ENCODE results near the gene PARP15.
"Not testable (repeated sequence)": the region's sequence is repeated elsewhere in the genome, so short reads cannot be mapped to it uniquely, and the experiment has no call there.

The PARP15 gene

GRCh38 chr3:122665881-122666280 lies 88.4 kb downstream of the PARP15 start:
- no peak for DNase-seq (ENCODE audit: low read depth)

- no peak for DNase-seq (ENCODE audit: low read depth)
Measured at GRCh38 chr3:122668930-122669730, 91.7 kb downstream of the PARP15 start.

GRCh38 chr3:122671553-122671952 lies 94.1 kb downstream of the PARP15 start:
- DNase-seq (ENCODE audit: low read depth) = no peak

GRCh38 chr3:122674339-122674738 lies 96.9 kb downstream of the PARP15 start:
- DNase-seq (ENCODE audit: low read depth) = no peak

GRCh38 chr3:122676759-122677158 lies 99.3 kb downstream of the PARP15 start:
- no peak for DNase-seq (ENCODE audit: low read depth)

GRCh38 chr3:122677216-122677615 lies 99.8 kb downstream of the PARP15 start:
- no peak for DNase-seq (ENCODE audit: low read depth)

GRCh38 chr3:122678506-122678905 lies 101.1 kb downstream of the PARP15 start:
- DNase-seq (ENCODE audit: low read depth) = no peak

- peak; percentile 66 for DNase-seq (ENCODE audit: low read depth)
Measured at GRCh38 chr3:122679085-122679881, 101.8 kb downstream of the PARP15 start.

- no peak for DNase-seq (ENCODE audit: low read depth)
Measured at GRCh38 chr3:122679882-122680474, 102.5 kb downstream of the PARP15 start.

- peak; percentile 40 for DNase-seq (ENCODE audit: low read depth)
Measured at GRCh38 chr3:122680475-122681283, 103.2 kb downstream of the PARP15 start, which contains the start of gene PARP14. Gene PARP14, plus strand, starts transcription at chr3:122680839. Its CDS starts 45 bp downstream, at chr3:122680884.

- DNase-seq (ENCODE audit: low read depth) = no peak
Measured at GRCh38 chr3:122681284-122681973, 104.0 kb downstream of the PARP15 start.

GRCh38 chr3:122681974-122682409 lies 104.5 kb downstream of the PARP15 start:
- no peak for DNase-seq (ENCODE audit: low read depth)

GRCh38 chr3:122682778-122683411 lies 105.4 kb downstream of the PARP15 start:
- DNase-seq (ENCODE audit: low read depth) = not testable (repeated sequence)

GRCh38 chr3:122687298-122687697 lies 109.8 kb downstream of the PARP15 start:
- DNase-seq (ENCODE audit: low read depth) = no peak
